Right lobe of liver (tissue), 4 donors: ENCODE results near the gene MTUS2.

Source experiments
- CTCF ChIP-seq, 4 donors: fragments of 200-600 bp in 3 of 4; fragments of 450-650 bp in 1 of 4; IDR thresholded peaks; one replicate each; pipeline versions ENCODE4 v1.5.1 to v1.8.0; 2016 to 2022; ENCODE audit warnings: antibody characterized with exemption in 4 of 4, mild to moderate bottlenecking in 2 of 4
- POLR2A ChIP-seq: fragments of 450-650 bp; IDR thresholded peaks from one replicate; pipeline ENCODE4 v1.6.1; 2017; ENCODE audit warnings: antibody characterized with exemption, mild to moderate bottlenecking
- donor health status: DM: no; HTN: no; CAD: no.
- donor health status: DM: no; HTN: no; CAD: no.
- donor health status: DM: no; HTN: yes; CAD: no.

- TF ChIP-seq CTCF (IDR thresholded peaks at IDR 0.05) (no peak), POLR2A (no peak)
These were observed 147.1 kb downstream of the MTUS2 start for GRCh38 chr13:28967029-28967915.
